Osteocyte (in vitro differentiated cells): ENCODE data around the gene PIK3C2G. TPM values are rescaled to one million over a fixed set of nuclear protein-coding genes. Genes with fewer than 3 reads are reported as not detected.

Source experiments
- DNase-seq: peaks from one replicate; pipeline ENCODE4 v3.0.0; 2021; ENCODE audit warnings: mixed read lengths; ENCODE audit not compliant: unreplicated experiment; ENCODE audit errors: extremely low spot score
- H3K27ac Mint-ChIP-seq: one replicate; pipeline ENCODE4 v1.8.0; 2021; ENCODE audit warnings: mild to moderate bottlenecking, mixed read lengths; ENCODE audit not compliant: unreplicated experiment
- H3K27me3 Mint-ChIP-seq: one replicate; pipeline ENCODE4 v1.8.0; 2021; ENCODE audit warnings: mixed read lengths; ENCODE audit not compliant: unreplicated experiment
- H3K36me3 Mint-ChIP-seq: one replicate; pipeline ENCODE4 v1.8.0; 2021; ENCODE audit warnings: mixed read lengths; ENCODE audit not compliant: unreplicated experiment
- H3K4me1 Mint-ChIP-seq: one replicate; pipeline ENCODE4 v1.8.0; 2021; ENCODE audit warnings: mixed read lengths; ENCODE audit not compliant: unreplicated experiment
- H3K4me3 Mint-ChIP-seq: one replicate; pipeline ENCODE4 v1.8.0; 2021; ENCODE audit warnings: mild to moderate bottlenecking, moderate library complexity, mixed read lengths; ENCODE audit not compliant: unreplicated experiment
- H3K9me3 Mint-ChIP-seq: one replicate; pipeline ENCODE4 v1.8.0; 2021; ENCODE audit warnings: mixed read lengths; ENCODE audit not compliant: unreplicated experiment
- CTCF ChIP-seq: fragments of 200-600 bp; sonication (generic); IDR thresholded peaks from 2 replicates; pipeline ENCODE4 v1.5.0; 2021; ENCODE audit warnings: antibody characterized with exemption, mild to moderate bottlenecking, moderate library complexity
- total RNA-seq: library from RNA; stranded (reverse); gene quantifications from 2 replicates; pipeline ENCODE4 v1.2.1, GENCODE V29; 2021

PIK3C2G gene
- total RNA-seq, 1 donor from 2014 or later = not detected

- no peak for DNase-seq
- Mint-ChIP-seq H3K9me3 (peaks cover 4% of the 10 kb centered on the region), H3K27ac (no peak overlapping the region), H3K4me3 (no peak overlapping the region), H3K36me3 (no peaks in the 10 kb centered on the region), H3K27me3 (peaks cover 8% of the 10 kb centered on the region), H3K4me1 (no peaks in the 10 kb centered on the region)
- TF ChIP-seq CTCF = no peak
Measured at GRCh38 chr12:18644564-18644963, 383.2 kb downstream of the PIK3C2G start.

- Mint-ChIP-seq H3K27ac (no peak overlapping the region), H3K36me3 (no peaks in the 10 kb centered on the region), H3K27me3 (peaks cover 7% of the 10 kb centered on the region), H3K9me3 (peaks cover 4% of the 10 kb centered on the region), H3K4me1 (no peaks in the 10 kb centered on the region), H3K4me3 (no peak overlapping the region)
- TF ChIP-seq CTCF = no peak
- no peak for DNase-seq
Measured at GRCh38 chr12:18646286-18646890, 385.1 kb downstream of the PIK3C2G start.

- TF ChIP-seq CTCF = no peak
- Mint-ChIP-seq H3K9me3 (no peaks in the 10 kb centered on the region), H3K27me3 (peaks cover 5% of the 10 kb centered on the region), H3K27ac (no peak overlapping the region), H3K36me3 (no peaks in the 10 kb centered on the region), H3K4me3 (no peak overlapping the region), H3K4me1 (no peaks in the 10 kb centered on the region)
- DNase-seq = no peak
Measured at GRCh38 chr12:18651525-18651924, 390.2 kb downstream of the PIK3C2G start.

- Mint-ChIP-seq H3K9me3 (peaks cover 1% of the 10 kb centered on the region), H3K36me3 (no peaks in the 10 kb centered on the region), H3K27ac (no peak overlapping the region), H3K4me1 (no peaks in the 10 kb centered on the region), H3K27me3 (peaks cover 5% of the 10 kb centered on the region), H3K4me3 (no peak overlapping the region)
- TF ChIP-seq CTCF = no peak
- no peak for DNase-seq
Measured at GRCh38 chr12:18652596-18652995, 391.3 kb downstream of the PIK3C2G start.

GRCh38 chr12:18653465-18653864, 392.1 kb downstream of the PIK3C2G start:
- DNase-seq = no peak
- Mint-ChIP-seq H3K4me3 (no peak overlapping the region), H3K4me1 (no peaks in the 10 kb centered on the region), H3K27me3 (peaks cover 5% of the 10 kb centered on the region), H3K36me3 (no peaks in the 10 kb centered on the region), H3K9me3 (peaks cover 8% of the 10 kb centered on the region), H3K27ac (no peak overlapping the region)
- no peak for TF ChIP-seq CTCF
